ENCODE measurements around the gene GABPB1. TPM values are rescaled to one million over a fixed set of nuclear protein-coding genes. Genes with fewer than 3 reads are reported as not detected.
"Not testable (repeated sequence)": the region's sequence is repeated elsewhere in the genome, so short reads cannot be mapped to it uniquely, and the experiment has no call there.

Gene GABPB1
- polyA plus RNA-seq (2013, experiment 1 of 2) = 32.5 TPM
- 31.4 TPM for polyA plus RNA-seq (2013, experiment 2 of 2)

GRCh38 chr15:50354838-50355618, at the start of gene GABPB1:
Gene GABPB1 (minus strand): TSS chr15:50355198. CDS start chr15:50309798, 45,400 bp downstream.
- DNase-seq = peak; percentile 97
- no CpG with 5 or more reads among the region's 70 CpGs for WGBS (ENCODE audit: extremely low coverage, insufficient coverage, low lambda C conversion rate)
- no peaks in the 10 kb centered on the region for H3K4me1 ChIP-seq (ENCODE audit: control insufficient read depth, low read depth, low read length)

DNA sequence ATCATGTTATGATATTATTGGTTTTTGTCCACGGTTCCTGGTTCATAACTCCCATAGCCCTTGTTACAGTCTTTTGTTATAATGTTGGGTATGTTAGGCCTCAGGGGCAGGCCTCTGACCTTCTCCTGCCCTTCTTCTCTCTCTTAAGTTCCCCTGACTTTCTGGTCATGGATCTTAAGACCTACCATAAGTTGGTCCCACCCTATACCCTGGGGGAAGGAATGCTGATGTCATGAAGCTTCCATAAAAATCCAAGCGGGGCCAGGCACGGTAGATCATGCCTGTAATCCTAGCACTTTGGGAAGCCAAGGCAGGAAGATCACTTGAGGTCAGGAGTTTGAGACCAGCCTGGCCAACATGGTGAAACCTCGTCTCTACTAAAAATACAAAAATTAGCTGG, 36.6 kb upstream of the GABPB1 start:
- H3K79me1 ChIP-seq (ENCODE audit: low read length); H3K4me2 ChIP-seq (ENCODE audit: low read length); H3K9ac ChIP-seq (ENCODE audit: low read length); H4K8ac ChIP-seq (ENCODE audit: low read depth, low read length); H3K4me1 ChIP-seq (ENCODE audit: control insufficient read depth, low read depth, low read length); H2BK15ac ChIP-seq (replicated peaks; ENCODE audit: low read depth); H3K4me3 ChIP-seq (ENCODE audit: low read length); H3K18ac ChIP-seq (ENCODE audit: low read length); H3K23ac ChIP-seq (ENCODE audit: low read length); H3K36me3 ChIP-seq (ENCODE audit: control insufficient read depth, insufficient read depth, low read length); H2BK120ac ChIP-seq (ENCODE audit: low read depth, low read length); DNase-seq; H4K5ac ChIP-seq (ENCODE audit: low read length); H3K56ac ChIP-seq (ENCODE audit: low read length); H2BK5ac ChIP-seq (ENCODE audit: low read length); H3K79me2 ChIP-seq (ENCODE audit: control insufficient read depth, insufficient read depth, low read length); H3K27me3 ChIP-seq (ENCODE audit: insufficient read depth, low read length, poor library complexity); H3K4ac ChIP-seq (ENCODE audit: low read depth, low read length); H2AK5ac ChIP-seq (ENCODE audit: low read length); H3K27ac ChIP-seq (ENCODE audit: low read depth, low read length): not testable (repeated sequence)
- no CpG with 5 or more reads among the region's 4 CpGs for WGBS (ENCODE audit: extremely low coverage, insufficient coverage, low lambda C conversion rate)

More at GRCh38 chr15:50354838-50355618, at the start of gene GABPB1:
- Histone ChIP-seq H3K79me2 (ENCODE audit: control insufficient read depth, insufficient read depth, low read length) (peaks cover 65% of the 10 kb centered on the region), H3K18ac (ENCODE audit: low read length) (peak within 1 kb of the TSS; percentile 97), H3K9ac (ENCODE audit: low read length) (peak within 1 kb of the TSS; percentile 80), H3K4me2 (ENCODE audit: low read length) (peak within 1 kb of the TSS; percentile 57), H3K27ac (ENCODE audit: low read depth, low read length) (peak within 1 kb of the TSS; percentile 96), H3K79me1 (ENCODE audit: low read length) (no peaks in the 10 kb centered on the region), H4K5ac (ENCODE audit: low read length) (peak within 1 kb of the TSS; percentile 90), H3K36me3 (ENCODE audit: control insufficient read depth, insufficient read depth, low read length) (no peaks in the 10 kb centered on the region), H3K27me3 (ENCODE audit: insufficient read depth, low read length, poor library complexity) (no peaks in the 10 kb centered on the region), H2BK15ac (replicated peaks; ENCODE audit: low read depth) (no peak within 1 kb of the TSS), H3K56ac (ENCODE audit: low read length) (peak within 1 kb of the TSS; percentile 88), H2BK5ac (ENCODE audit: low read length) (peak within 1 kb of the TSS; percentile 91), H4K8ac (ENCODE audit: low read depth, low read length) (peak within 1 kb of the TSS; percentile 17), H3K4ac (ENCODE audit: low read depth, low read length) (peak within 1 kb of the TSS; percentile 99), H2AK5ac (ENCODE audit: low read length) (peak within 1 kb of the TSS; percentile 83), H2BK120ac (ENCODE audit: low read depth, low read length) (peak within 1 kb of the TSS; percentile 50), H3K4me3 (ENCODE audit: low read length) (peak within 1 kb of the TSS; percentile 98), H3K23ac (ENCODE audit: low read length) (peak within 1 kb of the TSS; percentile 31)

GRCh38 chr15:50390554-50391264, 35.7 kb upstream of the GABPB1 start:
- no peak overlapping the region for H3K4me2 ChIP-seq (ENCODE audit: low read length)
- no peaks in the 10 kb centered on the region for H3K79me2 ChIP-seq (ENCODE audit: control insufficient read depth, insufficient read depth, low read length)
- no peak overlapping the region for H4K5ac ChIP-seq (ENCODE audit: low read length)
- no peaks in the 10 kb centered on the region for H3K79me1 ChIP-seq (ENCODE audit: low read length)
- no peak overlapping the region for H2AK5ac ChIP-seq (ENCODE audit: low read length)
- no peaks in the 10 kb centered on the region for H3K36me3 ChIP-seq (ENCODE audit: control insufficient read depth, insufficient read depth, low read length)
- H2BK15ac ChIP-seq (replicated peaks; ENCODE audit: low read depth) = no peak overlapping the region
- H2BK120ac ChIP-seq (ENCODE audit: low read depth, low read length) = no peak overlapping the region
- H3K56ac ChIP-seq (ENCODE audit: low read length) = no peak overlapping the region
- no peak overlapping the region for H2BK5ac ChIP-seq (ENCODE audit: low read length)
- H3K27ac ChIP-seq (ENCODE audit: low read depth, low read length) = no peak overlapping the region
- no peaks in the 10 kb centered on the region for H3K27me3 ChIP-seq (ENCODE audit: insufficient read depth, low read length, poor library complexity)
- DNase-seq = peak; percentile 10
- WGBS (ENCODE audit: extremely low coverage, insufficient coverage, low lambda C conversion rate) = 100% methylated on average over 1 of the region's 4 CpGs
- H3K4me3 ChIP-seq (ENCODE audit: low read length) = no peak overlapping the region
- no peak overlapping the region for H4K8ac ChIP-seq (ENCODE audit: low read depth, low read length)
- H3K18ac ChIP-seq (ENCODE audit: low read length) = no peak overlapping the region
- H3K4ac ChIP-seq (ENCODE audit: low read depth, low read length) = no peak overlapping the region
- no peaks in the 10 kb centered on the region for H3K4me1 ChIP-seq (ENCODE audit: control insufficient read depth, low read depth, low read length)
- no peak overlapping the region for H3K9ac ChIP-seq (ENCODE audit: low read length)
- no peak overlapping the region for H3K23ac ChIP-seq (ENCODE audit: low read length)

- H2AK5ac ChIP-seq (ENCODE audit: low read length); H3K79me1 ChIP-seq (ENCODE audit: low read length); H3K4me2 ChIP-seq (ENCODE audit: low read length); H3K18ac ChIP-seq (ENCODE audit: low read length); H3K9ac ChIP-seq (ENCODE audit: low read length); H3K56ac ChIP-seq (ENCODE audit: low read length); H4K5ac ChIP-seq (ENCODE audit: low read length); H3K4me3 ChIP-seq (ENCODE audit: low read length); H3K23ac ChIP-seq (ENCODE audit: low read length); H3K4me1 ChIP-seq (ENCODE audit: control insufficient read depth, low read depth, low read length); H2BK120ac ChIP-seq (ENCODE audit: low read depth, low read length); H3K4ac ChIP-seq (ENCODE audit: low read depth, low read length); H3K36me3 ChIP-seq (ENCODE audit: control insufficient read depth, insufficient read depth, low read length); H2BK15ac ChIP-seq (replicated peaks; ENCODE audit: low read depth); DNase-seq; H2BK5ac ChIP-seq (ENCODE audit: low read length); H3K79me2 ChIP-seq (ENCODE audit: control insufficient read depth, insufficient read depth, low read length); H3K27me3 ChIP-seq (ENCODE audit: insufficient read depth, low read length, poor library complexity); H3K27ac ChIP-seq (ENCODE audit: low read depth, low read length); H4K8ac ChIP-seq (ENCODE audit: low read depth, low read length): not testable (repeated sequence)
- WGBS (ENCODE audit: extremely low coverage, insufficient coverage, low lambda C conversion rate) = no CpG with 5 or more reads among the region's 5 CpGs
Measured at GRCh38 chr15:50382408-50382807, 27.4 kb upstream of the GABPB1 start.

- H3K9ac ChIP-seq (ENCODE audit: low read length) = no peak overlapping the region
- no peak overlapping the region for H4K8ac ChIP-seq (ENCODE audit: low read depth, low read length)
- no peak overlapping the region for H3K56ac ChIP-seq (ENCODE audit: low read length)
- no peak overlapping the region for H2BK15ac ChIP-seq (replicated peaks; ENCODE audit: low read depth)
- no peak overlapping the region for H2BK5ac ChIP-seq (ENCODE audit: low read length)
- no peak overlapping the region for H2BK120ac ChIP-seq (ENCODE audit: low read depth, low read length)
- H3K4ac ChIP-seq (ENCODE audit: low read depth, low read length) = no peak overlapping the region
- no peaks in the 10 kb centered on the region for H3K79me2 ChIP-seq (ENCODE audit: control insufficient read depth, insufficient read depth, low read length)
- H4K5ac ChIP-seq (ENCODE audit: low read length) = no peak overlapping the region
- no peaks in the 10 kb centered on the region for H3K36me3 ChIP-seq (ENCODE audit: control insufficient read depth, insufficient read depth, low read length)
- H3K23ac ChIP-seq (ENCODE audit: low read length) = no peak overlapping the region
- no peak for DNase-seq
- H3K4me2 ChIP-seq (ENCODE audit: low read length) = no peak overlapping the region
- WGBS (ENCODE audit: extremely low coverage, insufficient coverage, low lambda C conversion rate) = no CpG with 5 or more reads among the region's 1 CpG
- no peaks in the 10 kb centered on the region for H3K79me1 ChIP-seq (ENCODE audit: low read length)
- H3K4me1 ChIP-seq (ENCODE audit: control insufficient read depth, low read depth, low read length) = no peaks in the 10 kb centered on the region
- no peak overlapping the region for H3K27ac ChIP-seq (ENCODE audit: low read depth, low read length)
- H3K18ac ChIP-seq (ENCODE audit: low read length) = no peak overlapping the region
- H3K4me3 ChIP-seq (ENCODE audit: low read length) = no peak overlapping the region
- no peak overlapping the region for H2AK5ac ChIP-seq (ENCODE audit: low read length)
- no peaks in the 10 kb centered on the region for H3K27me3 ChIP-seq (ENCODE audit: insufficient read depth, low read length, poor library complexity)
Measured at GRCh38 chr15:50381438-50381837, 26.4 kb upstream of the GABPB1 start.

Data from mesendoderm (in vitro differentiated cells).